Measurements from ENCODE around the gene HOXD8. TPM values are rescaled to one million over a fixed set of nuclear protein-coding genes. Genes with fewer than 3 reads are reported as not detected.

The HOXD8 gene
- total and polyA plus RNA-seq, 9 donors = 13.9 to 39.3 (median 26.2) TPM

- peaks cover 96% of the 10 kb centered on the region for H3K27me3 ChIP-seq (ENCODE audit: control insufficient read depth, insufficient read depth, low read length)
- H3K9me3 ChIP-seq (replicated peaks; ENCODE audit: control insufficient read depth, low read depth, low read length) = no peaks in the 10 kb centered on the region
- no peak overlapping the region for H3K27ac ChIP-seq (ENCODE audit: low read length)
- no peak overlapping the region for H3K4me3 ChIP-seq (ENCODE audit: low read length)
- H3K36me3 ChIP-seq (ENCODE audit: control insufficient read depth, insufficient read depth, low read length) = no peaks in the 10 kb centered on the region
- WGBS (ENCODE audit: insufficient coverage) = no CpG with 5 or more reads among the region's 7 CpGs
- no peak for DNase-seq
- peaks cover 33% of the 10 kb centered on the region for H3K4me1 ChIP-seq (ENCODE audit: control insufficient read depth, insufficient read depth, low read length)
Measured at GRCh38 chr2:176103194-176103593, 26.3 kb upstream of the HOXD8 start.

GRCh38 chr2:176103742-176104315, 25.7 kb upstream of the HOXD8 start:
- Histone ChIP-seq H3K9me3 (replicated peaks; ENCODE audit: control insufficient read depth, low read depth, low read length) (no peaks in the 10 kb centered on the region), H3K27ac (ENCODE audit: low read length) (no peak overlapping the region), H3K36me3 (ENCODE audit: control insufficient read depth, insufficient read depth, low read length) (no peaks in the 10 kb centered on the region), H3K27me3 (ENCODE audit: control insufficient read depth, insufficient read depth, low read length) (peaks cover 96% of the 10 kb centered on the region), H3K4me1 (ENCODE audit: control insufficient read depth, insufficient read depth, low read length) (peaks cover 34% of the 10 kb centered on the region), H3K4me3 (ENCODE audit: low read length) (no peak overlapping the region)
- no peak for DNase-seq
- WGBS (ENCODE audit: insufficient coverage) = 20% methylated on average over 2 of the region's 17 CpGs

GRCh38 chr2:176104316-176105077, 25.0 kb upstream of the HOXD8 start:
- 3% methylated on average over 45 of the region's 56 CpGs for WGBS (ENCODE audit: insufficient coverage)
- no peaks in the 10 kb centered on the region for H3K9me3 ChIP-seq (replicated peaks; ENCODE audit: control insufficient read depth, low read depth, low read length)
- peaks cover 37% of the 10 kb centered on the region for H3K4me1 ChIP-seq (ENCODE audit: control insufficient read depth, insufficient read depth, low read length)
- no peaks in the 10 kb centered on the region for H3K36me3 ChIP-seq (ENCODE audit: control insufficient read depth, insufficient read depth, low read length)
- peak overlapping the region; percentile 35 for H3K27ac ChIP-seq (ENCODE audit: low read length)
- H3K4me3 ChIP-seq (ENCODE audit: low read length) = peak overlapping the region; percentile 3
- DNase-seq = no peak
- H3K27me3 ChIP-seq (ENCODE audit: control insufficient read depth, insufficient read depth, low read length) = peaks cover 96% of the 10 kb centered on the region

- Histone ChIP-seq H3K36me3 (ENCODE audit: control insufficient read depth, insufficient read depth, low read length) (no peaks in the 10 kb centered on the region), H3K27me3 (ENCODE audit: control insufficient read depth, insufficient read depth, low read length) (peaks cover 96% of the 10 kb centered on the region), H3K27ac (ENCODE audit: low read length) (peak overlapping the region; percentile 35), H3K4me3 (ENCODE audit: low read length) (peak overlapping the region; percentile 3), H3K9me3 (replicated peaks; ENCODE audit: control insufficient read depth, low read depth, low read length) (no peaks in the 10 kb centered on the region), H3K4me1 (ENCODE audit: control insufficient read depth, insufficient read depth, low read length) (peaks cover 32% of the 10 kb centered on the region)
- 17% methylated on average over 24 of the region's 25 CpGs for WGBS (ENCODE audit: insufficient coverage)
- DNase-seq = no peak
Measured at GRCh38 chr2:176105078-176105729, 24.3 kb upstream of the HOXD8 start.

GRCh38 chr2:176105730-176106580, 23.6 kb upstream of the HOXD8 start:
- Histone ChIP-seq H3K27me3 (ENCODE audit: control insufficient read depth, insufficient read depth, low read length) (peaks cover 94% of the 10 kb centered on the region), H3K27ac (ENCODE audit: low read length) (peak overlapping the region; percentile 13), H3K9me3 (replicated peaks; ENCODE audit: control insufficient read depth, low read depth, low read length) (no peaks in the 10 kb centered on the region), H3K4me3 (ENCODE audit: low read length) (no peak overlapping the region), H3K4me1 (ENCODE audit: control insufficient read depth, insufficient read depth, low read length) (peaks cover 27% of the 10 kb centered on the region), H3K36me3 (ENCODE audit: control insufficient read depth, insufficient read depth, low read length) (no peaks in the 10 kb centered on the region)
- WGBS (ENCODE audit: insufficient coverage) = 15% methylated on average over 20 of the region's 25 CpGs
- DNase-seq = no peak

DNA sequence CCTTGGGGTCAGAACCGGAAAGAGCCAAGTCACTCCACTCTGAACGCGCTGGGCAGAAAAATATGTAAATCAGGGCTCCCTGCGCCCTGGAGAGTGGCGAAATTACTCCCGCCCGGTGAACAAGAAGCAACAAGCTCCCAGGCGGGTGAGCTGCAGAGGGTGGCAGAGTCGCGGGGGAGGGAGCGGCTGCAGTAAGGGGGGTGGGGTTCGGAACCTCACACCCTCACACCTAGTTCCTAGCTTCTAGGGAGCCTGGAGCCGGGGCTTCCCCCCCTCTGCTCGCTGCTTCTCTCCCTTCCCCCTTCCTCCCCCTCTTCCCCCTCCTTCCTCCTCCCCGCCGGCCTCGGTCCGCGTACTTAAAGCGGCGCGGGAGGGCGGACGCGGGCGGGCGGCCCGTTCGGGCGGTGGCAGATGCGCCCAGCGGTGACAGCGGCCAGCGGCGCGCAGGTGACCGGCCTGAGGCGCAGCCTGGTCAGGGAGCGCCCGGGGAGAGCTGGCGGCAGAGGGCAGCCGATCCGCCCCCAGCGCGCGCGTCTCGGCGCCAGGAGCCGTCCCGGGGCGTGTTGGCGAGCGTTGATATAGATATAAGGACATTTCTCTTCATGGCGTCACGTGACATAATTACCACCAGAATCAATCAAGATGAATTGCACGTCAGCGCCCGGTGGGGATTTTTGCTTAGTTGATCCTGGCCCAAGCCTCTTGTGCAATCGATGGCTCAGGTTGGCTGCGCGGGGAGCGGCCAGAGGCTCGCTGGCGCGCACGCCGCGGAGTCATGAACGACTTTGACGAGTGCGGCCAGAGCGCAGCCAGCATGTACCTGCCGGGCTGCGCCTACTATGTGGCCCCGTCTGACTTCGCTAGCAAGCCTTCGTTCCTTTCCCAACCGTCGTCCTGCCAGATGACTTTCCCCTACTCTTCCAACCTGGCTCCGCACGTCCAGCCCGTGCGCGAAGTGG, 22.6 kb upstream of the HOXD8 start, which contains the start of gene HOXD11:
Gene HOXD11, plus strand, starts transcription at position 700 of the 959 bp plus-strand sequence. Its CDS starts 76 bp downstream, at position 776.
- Histone ChIP-seq H3K4me1 (ENCODE audit: control insufficient read depth, insufficient read depth, low read length) (peaks cover 27% of the 10 kb centered on the region), H3K9me3 (replicated peaks; ENCODE audit: control insufficient read depth, low read depth, low read length) (no peaks in the 10 kb centered on the region), H3K27ac (ENCODE audit: low read length) (no peak within 1 kb of the TSS), H3K27me3 (ENCODE audit: control insufficient read depth, insufficient read depth, low read length) (peaks cover 93% of the 10 kb centered on the region), H3K4me3 (ENCODE audit: low read length) (peak within 1 kb of the TSS; percentile 26), H3K36me3 (ENCODE audit: control insufficient read depth, insufficient read depth, low read length) (no peaks in the 10 kb centered on the region)
- under 1% methylated on average over 60 of the region's 85 CpGs for WGBS (ENCODE audit: insufficient coverage)
- no peak for DNase-seq

DNA sequence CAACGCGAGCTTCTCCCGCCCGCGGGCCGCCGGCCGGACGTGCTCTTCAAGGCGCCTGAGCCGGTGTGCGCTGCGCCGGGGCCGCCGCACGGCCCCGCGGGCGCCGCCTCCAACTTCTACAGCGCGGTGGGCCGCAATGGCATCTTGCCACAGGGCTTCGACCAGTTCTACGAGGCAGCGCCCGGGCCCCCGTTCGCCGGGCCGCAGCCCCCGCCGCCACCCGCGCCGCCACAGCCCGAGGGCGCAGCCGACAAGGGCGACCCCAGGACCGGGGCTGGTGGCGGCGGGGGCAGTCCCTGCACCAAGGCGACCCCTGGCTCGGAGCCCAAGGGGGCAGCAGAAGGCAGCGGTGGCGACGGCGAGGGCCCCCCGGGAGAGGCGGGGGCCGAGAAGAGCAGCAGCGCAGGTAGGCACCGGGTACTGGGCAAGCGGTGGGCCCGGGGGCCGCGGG, 21.7 kb upstream of the HOXD8 start:
- Histone ChIP-seq H3K9me3 (replicated peaks; ENCODE audit: control insufficient read depth, low read depth, low read length) (no peaks in the 10 kb centered on the region), H3K27me3 (ENCODE audit: control insufficient read depth, insufficient read depth, low read length) (peaks cover 93% of the 10 kb centered on the region), H3K36me3 (ENCODE audit: control insufficient read depth, insufficient read depth, low read length) (no peaks in the 10 kb centered on the region), H3K27ac (ENCODE audit: low read length) (no peak overlapping the region), H3K4me3 (ENCODE audit: low read length) (no peak overlapping the region), H3K4me1 (ENCODE audit: control insufficient read depth, insufficient read depth, low read length) (peaks cover 33% of the 10 kb centered on the region)
- DNase-seq = no peak
- WGBS (ENCODE audit: insufficient coverage) = under 1% methylated on average over 44 of the region's 59 CpGs

- WGBS (ENCODE audit: insufficient coverage) = 0% methylated on average over 1 of the region's 26 CpGs
- DNase-seq = no peak
- Histone ChIP-seq H3K9me3 (replicated peaks; ENCODE audit: control insufficient read depth, low read depth, low read length) (no peaks in the 10 kb centered on the region), H3K36me3 (ENCODE audit: control insufficient read depth, insufficient read depth, low read length) (no peaks in the 10 kb centered on the region), H3K27me3 (ENCODE audit: control insufficient read depth, insufficient read depth, low read length) (peaks cover 93% of the 10 kb centered on the region), H3K27ac (ENCODE audit: low read length) (no peak overlapping the region), H3K4me3 (ENCODE audit: low read length) (no peak overlapping the region), H3K4me1 (ENCODE audit: control insufficient read depth, insufficient read depth, low read length) (peaks cover 27% of the 10 kb centered on the region)
Measured at GRCh38 chr2:176109192-176109901, 20.2 kb upstream of the HOXD8 start.

All from muscle of leg (tissue), 11 donors.